Activated T-helper 9 cell treated with anti-CD3 and anti-CD28 coated beads, Interleukin-2, amount 50 U/mL, for 16 hours (primary cell): ENCODE results near the gene IRF2BP2.
"Not testable (repeated sequence)": the region's sequence is repeated elsewhere in the genome, so short reads cannot be mapped to it uniquely, and the experiment has no call there.

Experiments
- DNase-seq: peaks from one replicate; pipeline ENCODE4 v3.0.0-alpha.2; 2020; ENCODE audit warnings: low read depth

Gene IRF2BP2

DNA sequence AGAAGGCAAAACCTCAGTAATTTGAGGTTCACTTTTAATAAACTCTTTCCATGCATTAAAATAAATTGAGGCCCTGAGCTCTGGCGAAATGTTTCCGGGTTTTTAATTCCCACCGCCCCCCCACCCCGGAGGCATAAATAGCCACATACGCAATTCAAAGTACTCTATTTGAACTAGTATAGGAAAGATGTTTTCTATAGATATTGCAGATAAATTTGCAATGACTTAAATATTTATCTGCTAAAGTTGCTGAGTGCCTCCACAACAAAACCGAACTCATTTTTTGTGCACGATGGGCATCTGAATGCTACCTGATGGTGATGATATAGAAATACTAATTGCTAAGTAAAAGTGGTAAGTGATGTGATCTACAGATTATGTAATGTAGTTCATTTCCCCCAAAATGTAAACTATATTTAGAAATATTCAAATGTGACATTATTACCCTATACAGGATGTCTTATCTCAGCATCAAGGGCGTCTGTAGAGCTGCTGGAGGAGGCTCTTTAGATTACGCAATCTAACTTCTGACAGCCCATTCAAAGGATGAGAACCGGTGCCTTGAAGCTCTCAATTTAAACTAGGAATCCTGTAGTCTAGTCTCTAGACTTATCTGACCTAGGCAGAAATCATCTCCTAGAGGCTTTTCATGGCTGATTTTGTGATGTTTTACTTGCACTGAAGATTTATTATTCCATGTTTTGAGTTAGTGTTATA, 8.5 kb downstream of the IRF2BP2 start:
- DNase-seq: no peak

DNA sequence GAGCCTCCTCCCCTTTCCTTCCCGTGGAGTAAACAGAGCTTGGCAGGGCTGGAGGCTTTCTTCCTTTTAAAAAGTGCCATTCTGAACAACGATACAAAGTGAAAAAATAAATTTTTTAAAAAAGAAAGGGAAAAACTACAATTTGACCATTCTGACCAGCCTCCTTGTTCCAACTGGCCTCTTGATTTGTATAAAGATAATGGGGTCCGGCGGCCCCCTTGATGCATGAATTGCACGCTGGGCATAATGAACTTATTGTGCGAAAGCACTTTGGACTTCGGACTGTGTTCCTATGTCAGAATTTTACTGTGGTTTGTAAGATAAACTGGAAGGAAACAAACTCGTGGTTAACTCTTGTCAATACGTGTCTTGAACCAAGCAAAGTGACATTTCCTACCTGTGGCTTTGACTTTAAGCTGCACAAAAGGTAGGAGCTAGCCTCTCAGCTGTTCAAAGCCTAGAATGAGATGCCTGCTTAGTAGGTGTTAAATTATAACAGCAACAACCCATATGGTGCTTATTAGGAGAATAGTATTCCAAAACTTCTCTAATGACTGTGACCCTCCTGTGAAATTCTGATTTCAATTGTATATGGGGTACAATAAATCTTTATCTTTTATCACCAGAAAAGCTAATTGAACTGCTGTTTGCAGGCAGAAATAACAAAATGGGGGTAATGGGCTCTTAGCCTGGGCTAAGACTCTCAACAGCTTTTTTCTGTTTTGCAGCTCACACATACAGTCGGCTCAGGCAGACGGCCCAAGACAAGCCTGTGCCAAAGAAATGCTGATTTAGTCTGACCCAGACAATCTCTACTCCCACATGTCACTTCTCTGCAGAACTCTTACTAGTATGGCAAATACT, 9.3 kb downstream of the IRF2BP2 start:
- no peak for DNase-seq

DNA sequence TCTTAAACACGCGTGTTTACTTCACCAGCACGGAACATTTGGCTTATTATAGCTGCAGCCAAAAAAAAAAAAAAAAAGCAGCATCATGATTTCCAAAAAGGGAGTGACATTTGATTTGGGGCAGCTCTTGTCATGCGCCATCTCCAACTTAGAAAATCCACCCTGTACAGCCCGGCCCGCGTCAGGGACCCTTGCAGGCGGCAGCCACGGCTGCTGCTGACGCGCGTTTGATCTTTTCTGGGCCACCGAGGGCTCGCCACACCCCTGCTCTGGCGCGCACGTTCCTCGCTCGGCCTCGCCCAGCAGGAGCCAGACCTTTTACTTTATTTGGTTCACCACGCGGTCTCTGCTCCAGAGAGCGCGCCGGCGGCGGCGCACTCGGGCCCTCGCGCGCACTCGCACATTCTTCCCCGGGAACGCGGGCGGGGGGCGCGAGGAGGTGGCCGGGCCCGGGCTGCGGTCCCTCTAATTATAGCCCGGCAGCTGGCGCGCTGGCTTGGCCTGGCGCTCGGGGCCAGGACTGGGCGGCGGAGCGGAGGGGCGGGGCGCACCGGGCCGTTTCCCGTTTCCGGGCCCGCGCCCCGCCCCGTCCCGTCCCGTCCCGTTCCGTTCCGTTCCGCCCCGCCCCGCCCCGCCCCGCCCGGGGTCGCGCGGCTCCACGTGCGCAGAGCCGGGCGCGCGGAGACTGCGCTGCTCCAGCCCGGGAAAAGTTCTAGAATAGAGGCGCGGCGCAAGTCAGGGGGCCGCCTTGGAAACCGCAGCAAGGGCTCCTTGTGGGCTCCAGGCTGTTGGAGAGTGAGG, 10.2 kb downstream of the IRF2BP2 start:
- DNase-seq: peak; percentile 58

DNA sequence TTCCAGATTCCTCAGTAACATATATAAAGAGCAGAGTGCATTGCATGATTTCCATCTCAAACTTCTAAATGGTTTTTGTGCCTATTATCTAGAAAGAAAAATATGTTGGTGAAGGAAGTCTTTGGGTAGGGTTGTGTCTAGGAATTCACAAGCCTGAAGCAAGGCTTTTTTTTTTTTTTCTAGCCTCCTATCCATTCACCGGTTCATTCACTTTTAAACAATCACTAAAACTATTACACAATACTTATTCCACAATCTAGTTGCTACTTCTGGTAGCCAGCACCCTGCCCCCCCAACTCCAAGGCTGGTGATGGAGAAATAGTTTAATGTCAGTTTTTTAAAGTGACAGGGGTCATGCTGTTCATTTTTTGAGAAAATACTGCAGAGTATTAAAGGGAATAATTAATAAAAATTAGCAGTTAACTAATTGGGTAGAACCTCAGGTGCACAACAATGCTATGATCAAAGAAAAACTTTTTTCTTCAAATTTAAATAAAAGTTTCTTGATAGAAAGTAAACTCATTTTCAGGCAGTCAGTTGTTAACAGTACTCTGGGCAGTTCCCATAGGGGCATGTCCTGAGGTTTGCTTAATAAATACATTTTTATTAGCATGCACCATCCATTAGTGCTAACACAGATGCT, 10.9 kb downstream of the IRF2BP2 start:
- no peak for DNase-seq

DNA sequence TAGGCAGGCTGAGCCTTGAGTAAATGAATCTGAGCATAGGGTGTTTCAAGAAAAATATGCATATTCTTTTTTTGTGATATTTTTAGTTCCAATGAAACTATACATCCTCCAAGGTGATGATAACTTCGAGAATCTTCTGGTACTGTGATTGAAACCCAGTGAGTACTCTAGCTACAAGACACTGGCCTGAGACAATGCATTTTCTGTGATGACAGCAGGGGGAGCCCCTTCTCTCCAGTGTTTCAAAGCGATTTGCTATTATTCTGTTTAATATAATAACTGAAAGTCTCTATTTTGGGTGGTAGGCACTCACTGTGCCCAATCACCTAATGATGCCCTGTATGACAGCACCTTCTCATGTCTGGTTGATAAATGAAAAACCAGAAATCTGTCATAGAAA, 12.1 kb downstream of the IRF2BP2 start:
- DNase-seq: peak; percentile 37

DNA sequence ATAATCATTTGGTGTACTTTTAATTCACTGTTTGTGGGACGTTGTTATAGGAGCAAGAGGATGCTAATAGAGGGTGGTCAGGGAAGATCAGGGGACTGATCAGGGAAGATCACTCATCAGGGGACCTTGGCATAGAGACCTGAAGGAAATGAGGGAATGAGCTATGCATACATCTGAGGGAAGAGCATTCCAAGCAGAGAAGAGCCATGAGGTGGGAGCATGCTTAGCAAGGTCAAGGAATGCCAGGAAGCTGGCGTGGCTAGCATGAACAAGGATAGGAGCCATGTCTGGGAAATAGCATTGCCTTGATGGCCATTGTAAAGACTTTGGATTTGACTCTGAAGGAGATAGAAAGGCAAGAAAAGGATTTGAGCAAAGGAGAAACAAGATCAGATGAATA, 14.1 kb downstream of the IRF2BP2 start:
- no peak for DNase-seq

DNA sequence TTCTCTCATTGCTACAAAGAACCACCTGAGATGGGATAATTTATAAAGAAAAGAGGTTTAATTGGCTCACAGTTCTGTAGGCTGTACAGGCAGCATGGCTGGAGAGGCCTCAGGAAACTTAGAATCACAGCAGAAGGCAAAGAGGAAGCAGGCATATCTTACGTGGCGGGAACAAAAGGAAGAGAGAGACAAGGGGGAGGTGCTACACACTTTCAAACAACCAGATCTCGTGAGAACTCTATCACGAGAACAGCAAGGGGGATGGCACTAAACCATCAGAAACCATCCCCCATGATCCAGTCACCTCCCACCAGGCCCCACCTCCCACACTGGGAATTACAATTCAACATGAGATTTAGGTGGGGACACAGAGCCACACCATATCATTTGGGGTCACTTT, 15.4 kb downstream of the IRF2BP2 start:
- DNase-seq: not testable (repeated sequence)

DNA sequence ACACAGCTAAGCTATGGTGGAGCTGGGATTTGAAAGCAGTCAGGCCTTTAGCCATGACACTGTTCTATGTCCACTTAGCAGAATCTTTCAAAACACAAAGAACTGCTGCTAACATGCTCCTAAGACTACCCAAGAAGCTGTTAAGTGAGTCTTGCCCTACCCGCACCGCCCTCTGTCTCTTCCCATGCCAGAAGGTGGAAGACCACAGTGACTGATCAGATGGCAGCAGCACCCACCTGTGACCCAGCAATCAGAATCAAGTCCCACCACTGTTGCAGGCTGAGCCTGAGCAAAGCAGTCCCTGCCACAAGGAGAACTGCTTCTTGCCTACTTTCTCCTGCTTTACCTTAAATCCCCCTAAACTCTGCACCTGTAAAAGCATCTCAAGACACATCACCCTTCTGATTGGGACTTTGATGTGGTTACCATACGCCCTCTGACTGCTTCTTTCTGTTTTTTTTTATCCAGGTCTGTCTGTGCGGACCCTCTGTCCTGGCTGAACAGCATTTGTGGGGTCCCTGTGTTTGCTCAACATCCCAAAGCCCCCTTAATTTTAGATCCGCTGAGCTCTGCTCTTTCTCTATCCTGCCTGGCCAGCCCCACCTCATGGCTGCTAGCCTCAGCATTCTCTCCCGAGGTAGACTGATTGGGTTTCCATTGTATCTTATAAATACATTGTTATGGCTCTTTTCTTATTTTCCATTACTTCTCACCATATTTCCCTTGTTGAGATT, 16.0 kb downstream of the IRF2BP2 start:
- DNase-seq: no peak

DNA sequence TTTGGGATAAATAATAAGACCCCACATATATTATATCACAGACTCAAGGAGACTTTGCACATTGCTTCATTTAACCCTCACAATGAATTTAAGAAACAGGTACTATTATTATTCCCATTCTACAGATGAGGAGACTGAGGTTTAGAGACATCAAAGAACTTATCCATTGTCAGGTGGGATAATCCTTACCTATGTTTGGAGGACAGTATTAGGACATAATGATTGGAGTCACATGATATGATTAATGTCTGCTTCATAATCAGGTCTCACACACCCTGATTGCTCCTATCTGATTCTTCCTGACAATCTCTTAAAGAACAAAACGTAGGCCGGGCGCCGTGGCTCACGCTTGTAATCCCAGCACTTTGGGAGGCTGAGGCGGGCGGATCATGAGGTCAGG, 16.9 kb downstream of the IRF2BP2 start:
- no peak for DNase-seq

DNA sequence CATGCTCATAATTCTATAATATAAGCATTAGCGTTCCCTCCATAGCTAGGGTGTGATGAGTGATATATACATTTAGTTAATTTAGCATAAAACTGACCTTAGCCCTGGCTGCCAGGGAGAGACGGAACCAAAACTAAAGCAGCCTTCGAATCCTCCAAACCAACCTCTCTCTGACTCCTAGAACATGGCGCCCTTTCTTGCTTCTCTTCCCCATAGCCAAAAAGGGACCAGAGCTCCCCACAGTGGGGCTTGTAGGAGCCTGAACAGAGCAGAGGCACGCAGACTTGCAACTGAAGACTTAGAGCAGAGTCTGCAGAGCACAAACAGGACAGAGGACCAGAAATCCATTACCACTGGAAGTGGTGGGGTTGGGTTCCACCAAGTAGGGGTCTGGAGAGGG, 17.7 kb downstream of the IRF2BP2 start:
- DNase-seq: no peak

DNA sequence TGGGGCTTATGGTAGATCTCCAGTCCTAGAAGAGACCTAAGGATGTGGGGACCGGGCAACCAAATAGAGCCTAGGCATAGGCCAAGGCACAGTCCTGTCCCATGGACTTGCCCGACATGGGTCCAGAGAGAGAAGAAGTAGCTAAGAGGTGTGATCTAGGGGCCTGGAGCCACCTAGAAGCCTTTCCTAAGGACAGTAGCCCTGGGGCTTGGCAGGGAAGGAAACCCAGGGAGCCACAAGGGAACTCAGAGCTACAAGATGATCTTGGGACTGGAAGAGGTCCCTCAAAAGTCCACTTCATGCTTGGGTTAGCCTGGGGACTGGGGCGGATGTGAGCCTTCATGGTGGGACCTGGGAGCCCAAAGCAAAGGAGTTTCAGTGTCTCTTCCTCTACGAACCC, 18.8 kb downstream of the IRF2BP2 start:
- no peak for DNase-seq

DNA sequence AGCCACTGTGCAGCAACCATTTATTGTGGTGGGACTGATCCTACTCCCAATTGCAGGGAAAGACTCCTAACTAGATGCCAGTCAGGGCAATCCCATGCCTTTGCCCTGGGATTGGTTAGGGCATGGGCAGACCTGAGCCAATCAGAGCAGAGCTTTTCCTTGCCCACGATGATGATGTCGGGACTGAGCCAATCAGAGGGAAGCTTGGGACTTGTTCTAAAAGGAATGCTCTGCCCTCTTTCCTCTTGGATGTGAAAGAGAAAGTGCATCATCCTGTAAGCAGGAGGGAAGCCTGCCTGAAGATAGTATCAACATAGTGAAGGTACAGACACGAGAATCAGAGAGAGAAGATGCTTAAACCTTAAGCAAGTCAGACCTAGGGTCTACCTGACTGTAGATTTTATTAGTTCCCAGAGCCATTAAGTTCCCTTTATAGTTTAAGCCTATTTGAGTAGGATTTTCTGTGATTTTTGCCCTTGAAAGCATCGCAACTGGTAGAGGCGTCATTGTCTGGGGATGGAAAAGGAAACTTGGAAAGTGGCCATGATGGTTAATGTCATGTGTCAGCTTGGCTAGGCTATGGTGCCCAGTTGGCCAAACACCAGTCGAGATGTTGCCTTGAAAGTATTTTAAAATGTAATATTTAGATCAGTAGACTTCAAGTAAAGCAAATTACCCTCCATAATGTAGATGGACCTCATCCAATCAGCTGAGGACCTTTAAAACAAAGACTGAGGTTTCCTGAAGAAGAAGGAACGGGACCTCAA, 19.9 kb downstream of the IRF2BP2 start:
- no peak for DNase-seq

DNA sequence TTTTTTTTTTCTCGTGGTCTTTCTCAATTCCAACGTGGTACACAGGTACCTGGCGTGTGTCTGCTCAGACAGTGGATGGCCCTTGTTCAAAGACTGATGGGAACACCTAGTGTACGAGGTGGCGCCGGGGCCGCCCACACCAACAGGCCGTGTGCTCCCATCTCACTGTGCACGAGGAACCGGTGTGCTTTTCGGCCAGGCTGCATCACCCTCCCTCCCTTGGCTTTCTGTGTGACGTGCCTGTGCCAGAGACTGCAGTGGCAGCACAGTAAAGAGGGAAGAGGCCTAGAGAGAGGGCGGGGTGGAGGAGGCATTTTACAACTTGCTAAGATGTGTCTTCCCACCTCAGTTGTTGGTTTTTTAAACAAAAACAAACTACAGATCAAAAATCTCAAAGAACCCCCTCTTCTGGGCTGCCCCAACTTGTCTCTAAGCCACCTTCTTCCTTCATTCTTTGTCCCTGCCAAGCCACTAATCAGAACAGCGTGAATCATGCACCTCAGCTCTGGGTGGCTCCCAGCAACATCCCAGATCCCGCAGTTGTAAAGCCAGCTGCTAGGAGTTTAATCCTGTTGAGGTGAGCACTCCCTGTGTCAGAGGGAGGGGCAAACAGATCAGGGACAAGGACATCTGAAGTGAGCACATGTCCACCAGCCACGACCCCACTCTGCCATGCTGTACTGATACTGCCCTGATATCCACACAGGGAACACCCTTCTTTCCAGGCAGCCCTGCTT, 20.7 kb downstream of the IRF2BP2 start:
- no peak for DNase-seq

DNA sequence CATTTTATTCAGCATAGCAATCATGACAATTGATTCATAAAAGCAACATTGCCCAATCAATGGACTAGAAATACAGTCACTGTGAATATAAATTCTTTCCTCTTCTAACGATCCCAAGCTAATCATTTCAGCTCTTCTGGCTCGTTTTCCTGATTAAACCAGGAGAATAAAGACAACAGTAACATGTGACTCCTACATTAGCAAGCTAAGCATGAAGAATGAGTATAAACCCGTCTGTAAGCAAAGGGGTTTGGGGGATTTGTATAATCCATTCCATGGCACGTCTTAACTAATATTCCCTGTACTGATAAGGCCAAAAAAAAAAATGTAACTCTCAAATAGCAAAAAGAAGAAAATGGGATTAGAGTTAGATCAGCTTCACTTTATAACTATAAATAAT, 21.6 kb downstream of the IRF2BP2 start:
- no peak for DNase-seq

DNA sequence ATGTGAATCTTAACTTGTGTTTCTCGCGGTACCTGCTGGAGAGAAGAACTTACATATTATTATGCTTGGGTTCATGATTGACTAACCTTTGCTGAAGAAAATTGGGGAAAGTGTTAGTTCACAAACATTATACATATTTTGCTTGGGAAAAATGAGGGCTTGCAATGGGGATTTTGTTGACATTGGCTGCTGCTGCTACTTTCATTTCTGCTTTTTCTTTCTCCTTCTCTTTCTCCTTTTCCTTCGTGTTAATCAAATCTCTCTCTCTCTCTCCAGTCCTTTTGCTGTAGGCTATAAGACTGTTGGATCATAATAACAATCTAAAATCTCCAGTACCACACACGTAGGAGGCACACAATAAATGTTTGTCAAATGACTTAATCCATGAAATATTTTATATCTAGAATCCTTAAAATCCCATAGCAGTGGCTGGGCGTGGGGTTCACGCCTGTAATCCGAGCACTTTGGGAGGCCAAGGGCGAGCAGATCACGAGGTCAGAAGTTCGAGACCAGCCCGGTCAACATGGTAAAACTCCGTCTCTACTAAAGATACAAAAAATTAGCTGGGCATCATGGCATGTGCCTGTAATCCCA, 23.0 kb downstream of the IRF2BP2 start:
- DNase-seq: no peak

DNA sequence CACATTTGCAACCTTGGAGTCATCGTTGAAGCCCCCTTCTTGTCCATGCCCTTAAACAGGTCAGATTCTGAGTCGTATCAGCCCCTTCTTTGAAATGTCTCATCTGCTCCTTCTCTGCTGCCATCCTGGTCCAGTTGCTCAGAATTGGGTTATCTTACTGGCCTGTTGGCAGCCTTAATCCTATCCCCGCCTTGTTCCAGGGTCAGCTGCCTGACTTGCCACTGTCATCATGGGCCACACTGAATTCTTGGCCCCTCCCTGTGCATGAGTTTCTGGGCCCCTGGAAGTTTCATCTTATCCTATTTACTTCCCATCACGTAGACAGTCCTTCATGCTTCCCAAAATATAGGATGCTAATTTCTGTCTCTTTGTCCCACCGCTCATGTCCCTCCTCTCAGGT, 23.7 kb downstream of the IRF2BP2 start:
- no peak for DNase-seq

DNA sequence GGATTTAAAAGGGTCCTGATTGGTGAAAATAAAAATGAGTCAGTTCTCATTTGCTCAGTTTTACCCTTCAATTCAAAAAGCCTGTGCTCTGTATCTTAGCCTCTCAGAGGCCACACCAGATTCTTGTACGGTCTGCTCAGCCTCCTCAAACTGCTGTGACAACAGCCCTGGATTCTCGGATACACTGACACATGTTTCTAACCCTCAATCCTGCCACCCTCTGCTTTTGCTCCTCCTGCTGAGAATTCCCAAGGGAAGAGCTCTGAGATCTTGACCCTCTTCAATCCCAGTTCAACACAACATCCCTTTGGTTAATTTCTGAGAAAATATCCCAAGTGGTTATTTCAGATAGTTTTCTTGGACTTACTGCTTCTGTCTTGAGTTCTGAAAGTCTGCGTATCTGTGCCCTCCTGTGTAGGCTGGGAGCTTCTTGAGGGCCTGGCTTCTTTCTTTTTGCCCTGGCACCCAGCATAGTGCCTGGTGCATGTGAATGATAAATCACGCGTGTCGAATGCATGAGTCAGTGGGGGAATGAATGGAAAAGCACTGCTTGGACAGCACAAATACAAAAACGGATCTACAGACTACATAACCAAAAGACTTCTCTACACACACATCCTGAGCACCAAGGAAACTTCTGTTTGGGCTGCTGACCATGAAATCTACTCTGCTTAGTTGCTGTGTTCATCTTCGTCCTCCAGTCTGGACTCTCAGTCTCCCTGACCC, 24.5 kb downstream of the IRF2BP2 start:
- DNase-seq: no peak

DNA sequence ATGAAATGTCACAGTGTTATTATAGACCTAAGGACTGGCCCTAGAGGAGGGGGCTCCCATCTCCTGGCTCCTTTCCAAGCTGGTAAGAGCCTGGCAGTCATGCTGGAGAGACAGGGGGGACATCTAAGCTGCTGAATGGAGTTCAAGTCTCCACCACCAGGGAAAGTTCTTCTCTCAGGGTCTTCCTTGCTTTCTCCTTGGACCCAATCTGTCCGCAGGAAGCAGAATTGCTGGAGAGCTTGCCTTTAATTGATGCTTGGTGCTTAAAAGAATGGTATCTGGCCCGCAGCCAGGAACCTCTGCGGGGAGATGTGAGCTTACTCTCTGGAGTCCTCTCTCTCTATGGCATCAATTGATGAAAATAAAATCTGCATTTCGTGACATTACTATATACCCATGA, 25.1 kb downstream of the IRF2BP2 start:
- no peak for DNase-seq

DNA sequence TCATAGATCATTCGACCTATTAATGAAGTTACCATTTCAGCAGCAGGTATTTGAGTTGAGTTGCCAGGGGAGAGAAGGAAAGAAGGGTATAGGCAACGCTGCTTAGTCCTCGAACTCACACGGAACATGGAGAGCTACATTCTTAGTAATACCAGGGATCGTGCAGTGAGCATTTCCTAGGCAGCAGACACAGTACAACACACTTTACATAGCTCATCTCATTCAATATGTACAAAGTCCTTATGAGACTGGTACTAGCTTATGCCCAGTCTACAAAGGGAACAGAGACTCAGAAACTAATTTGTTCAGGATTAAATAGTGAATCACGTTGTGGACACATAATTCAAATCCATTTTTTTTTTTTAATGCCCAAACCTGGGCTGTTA, 25.6 kb downstream of the IRF2BP2 start:
- DNase-seq: no peak
